Neural cell (in vitro differentiated cells): ENCODE results near the gene VPS8.

Source experiments
- CTCF ChIP-seq: fragments of 450-650 bp; IDR thresholded peaks from 2 replicates; pipeline ENCODE4 v1.5.1; 2014; ENCODE audit warnings: antibody characterized with exemption, mild to moderate bottlenecking, moderate library complexity; ENCODE audit not compliant: poor library complexity, severe bottlenecking
- EP300 ChIP-seq: fragments of 450-650 bp; conservative IDR thresholded peaks from 2 replicates; pipeline ENCODE4 v1.6.1; 2014; ENCODE audit warnings: antibody characterized with exemption, mild to moderate bottlenecking, moderate library complexity; ENCODE audit not compliant: poor library complexity, severe bottlenecking
- POLR2AphosphoS5 ChIP-seq: IDR thresholded peaks from 2 replicates; pipeline ENCODE4 v1.6.1; 2012

GRCh38 chr3:184942735-184943134, 130.8 kb downstream of the VPS8 start:
- no peak for TF ChIP-seq EP300
- TF ChIP-seq POLR2AphosphoS5 = no peak
- TF ChIP-seq CTCF = no peak
